ENCODE data around the gene ADAP2. TPM values are rescaled to one million over a fixed set of nuclear protein-coding genes. Genes with fewer than 3 reads are reported as not detected.

ADAP2 gene
- total and polyA plus RNA-seq, 3 donors from 2014 or later, result 3.5 to 7.1 (median 6.4) TPM

DNA sequence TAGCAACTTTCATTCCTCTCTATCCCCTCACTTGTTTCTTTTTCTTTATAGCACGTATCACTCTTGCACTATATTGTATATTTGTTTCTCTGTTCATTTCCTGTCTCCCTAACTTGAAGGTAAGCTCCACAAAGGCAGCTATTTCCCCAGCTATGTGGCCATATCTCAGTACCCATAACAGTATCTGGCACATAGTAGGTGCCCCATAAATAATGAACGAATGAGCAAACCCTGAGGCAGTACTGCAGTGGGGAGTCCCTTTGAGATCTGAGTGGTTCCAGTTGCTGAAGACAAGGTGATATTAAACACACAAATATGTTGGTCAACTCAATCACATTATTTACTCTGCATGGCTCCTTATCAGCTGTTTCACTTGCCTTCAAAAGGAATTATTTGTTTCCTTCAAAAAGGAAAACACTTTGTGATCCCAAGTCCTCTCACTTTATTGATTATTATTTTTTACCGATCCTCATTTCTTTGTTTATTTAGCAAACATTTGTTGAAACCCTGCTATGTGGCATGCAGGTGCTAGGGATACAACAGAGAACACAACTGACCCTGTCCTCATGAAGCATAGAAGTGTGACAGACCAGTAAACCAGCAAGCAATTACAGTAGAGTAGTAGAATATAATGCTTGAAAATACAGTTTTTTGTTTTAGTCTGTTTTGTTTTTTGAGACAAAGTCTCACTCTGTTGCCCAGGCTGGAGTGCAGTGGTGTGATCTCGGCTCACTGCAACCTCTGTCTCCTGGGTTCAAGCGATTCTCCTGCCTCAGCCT lies 5.7 kb upstream of the ADAP2 start:
- Histone ChIP-seq H3K36me3 (ENCODE audit: low read depth, missing control alignments) (no peaks in the 10 kb centered on the region), H3K4me1 (no peaks in the 10 kb centered on the region), H3K27me3 (no peaks in the 10 kb centered on the region), H3K27ac (no peak overlapping the region), H3K4me3 (no peak overlapping the region), H3K9me3 (no peaks in the 10 kb centered on the region)
- no peak for DNase-seq
- TF ChIP-seq CTCF (IDR thresholded peaks at IDR 0.05) (no peak), POLR2A (IDR thresholded peaks at IDR 0.05) (no peak)
- intact Hi-C loops (cut with DNase I; ENCODE audit: low total_unique reads), result no loop called here
- 78 to 81% methylated on average over 5 of the region's 5 CpGs for WGBS, 2 donors

- H3K9me3 ChIP-seq, result no peaks in the 10 kb centered on the region
- intact Hi-C loops (cut with DNase I; ENCODE audit: low total_unique reads), result no loop called here
- DNase-seq, result no peak
- H3K36me3 ChIP-seq (ENCODE audit: low read depth, missing control alignments), result no peaks in the 10 kb centered on the region
- no peak overlapping the region for H3K4me3 ChIP-seq
- H3K27me3 ChIP-seq, result no peaks in the 10 kb centered on the region
- H3K27ac ChIP-seq, result no peak overlapping the region
- no peak for TF ChIP-seq POLR2A (IDR thresholded peaks at IDR 0.05)
- no peak for TF ChIP-seq CTCF (IDR thresholded peaks at IDR 0.05)
- peaks cover under 1% of the 10 kb centered on the region for H3K4me1 ChIP-seq
These were observed 4.7 kb upstream of the ADAP2 start for GRCh38 chr17:30917050-30917449.

- intact Hi-C loops (cut with DNase I; ENCODE audit: low total_unique reads), result no loop called here
- DNase-seq, result no peak
- WGBS, 2 donors, result 47 to 67% methylated on average over 4 of the region's 4 CpGs
- Histone ChIP-seq H3K27me3 (no peaks in the 10 kb centered on the region), H3K27ac (no peak overlapping the region), H3K4me1 (peaks cover 6% of the 10 kb centered on the region), H3K9me3 (no peaks in the 10 kb centered on the region), H3K4me3 (no peak overlapping the region), H3K36me3 (ENCODE audit: low read depth, missing control alignments) (no peaks in the 10 kb centered on the region)
- TF ChIP-seq POLR2A (IDR thresholded peaks at IDR 0.05) (no peak), CTCF (IDR thresholded peaks at IDR 0.05) (no peak)
These were observed 1.5 kb upstream of the ADAP2 start for GRCh38 chr17:30920282-30920681.

GRCh38 chr17:30920683-30921543 lies 832 bp upstream of the ADAP2 start:
- Histone ChIP-seq H3K27me3 (no peaks in the 10 kb centered on the region), H3K4me3 (no peak overlapping the region), H3K9me3 (no peaks in the 10 kb centered on the region), H3K36me3 (ENCODE audit: low read depth, missing control alignments) (no peaks in the 10 kb centered on the region), H3K4me1 (peaks cover 6% of the 10 kb centered on the region), H3K27ac (no peak overlapping the region)
- TF ChIP-seq POLR2A (IDR thresholded peaks at IDR 0.05) (no peak), CTCF (IDR thresholded peaks at IDR 0.05) (no peak)
- 76 to 79% methylated on average over 11 of the region's 11 CpGs for WGBS, 2 donors
- DNase-seq, result no peak
- intact Hi-C loops (cut with DNase I; ENCODE audit: low total_unique reads), result no loop called here

Measured in testis (tissue), 3 donors.